Upper lobe of left lung (tissue), 4 donors: Measurements from ENCODE around the gene AKAP5.

Experiments used
- POLR2A ChIP-seq, 4 donors: fragments of 450-650 bp; IDR thresholded peaks; one replicate each; pipeline ENCODE4 v1.5.1; 2016 to 2017; ENCODE audit warnings: antibody characterized with exemption in 4 of 4, mild to moderate bottlenecking in 2 of 4
- TF ChIP-seq, protein P1 (sequence below), 6 experiments: fragments of 450-650 bp in 4 of 6; fragments of 200-600 bp in 2 of 6; sonication (generic) in 2 of 6; IDR thresholded peaks; one replicate each; pipeline ENCODE4 v1.5.1; 2016 to 2019; ENCODE audit warnings: antibody characterized with exemption in 6 of 6

DNA sequence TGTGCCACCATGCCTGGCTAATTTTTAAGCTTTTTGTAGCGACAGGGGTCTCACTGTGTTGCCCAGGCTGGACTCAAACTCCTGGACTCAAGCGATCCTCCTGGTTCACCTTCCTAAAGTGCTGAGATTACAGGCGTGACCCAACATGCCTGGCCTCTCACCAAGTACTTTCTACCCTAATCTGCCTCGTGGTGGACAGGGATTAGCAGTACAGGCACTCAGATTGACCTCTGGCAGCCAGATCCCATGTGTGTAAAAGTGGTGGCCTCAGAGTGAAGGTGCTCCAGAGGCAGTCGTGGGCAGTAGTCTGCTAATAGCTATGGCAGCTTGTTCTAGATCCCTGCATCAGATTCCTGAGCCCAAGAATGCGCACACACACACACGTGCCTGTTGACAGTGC is 46.3 kb upstream of the AKAP5 start:
- TF ChIP-seq, protein P1, sequence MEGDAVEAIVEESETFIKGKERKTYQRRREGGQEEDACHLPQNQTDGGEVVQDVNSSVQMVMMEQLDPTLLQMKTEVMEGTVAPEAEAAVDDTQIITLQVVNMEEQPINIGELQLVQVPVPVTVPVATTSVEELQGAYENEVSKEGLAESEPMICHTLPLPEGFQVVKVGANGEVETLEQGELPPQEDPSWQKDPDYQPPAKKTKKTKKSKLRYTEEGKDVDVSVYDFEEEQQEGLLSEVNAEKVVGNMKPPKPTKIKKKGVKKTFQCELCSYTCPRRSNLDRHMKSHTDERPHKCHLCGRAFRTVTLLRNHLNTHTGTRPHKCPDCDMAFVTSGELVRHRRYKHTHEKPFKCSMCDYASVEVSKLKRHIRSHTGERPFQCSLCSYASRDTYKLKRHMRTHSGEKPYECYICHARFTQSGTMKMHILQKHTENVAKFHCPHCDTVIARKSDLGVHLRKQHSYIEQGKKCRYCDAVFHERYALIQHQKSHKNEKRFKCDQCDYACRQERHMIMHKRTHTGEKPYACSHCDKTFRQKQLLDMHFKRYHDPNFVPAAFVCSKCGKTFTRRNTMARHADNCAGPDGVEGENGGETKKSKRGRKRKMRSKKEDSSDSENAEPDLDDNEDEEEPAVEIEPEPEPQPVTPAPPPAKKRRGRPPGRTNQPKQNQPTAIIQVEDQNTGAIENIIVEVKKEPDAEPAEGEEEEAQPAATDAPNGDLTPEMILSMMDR (IDR thresholded peaks at IDR 0.05), result no peak
- no peak for TF ChIP-seq POLR2A (IDR thresholded peaks at IDR 0.05)
